Adipocyte (in vitro differentiated cells): ENCODE data around the gene UTF1.

Experiments
- DNase-seq: peaks from one replicate; pipeline ENCODE4 v3.0.0-alpha.2; 2015; ENCODE audit warnings: low read depth
- H3K27me3 ChIP-seq: replicated peaks from 2 replicates; pipeline ENCODE4 v1.7.0; 2013; ENCODE audit warnings: mild to moderate bottlenecking, low read length, moderate library complexity; ENCODE audit not compliant: control insufficient read depth, insufficient read depth
- H3K36me3 ChIP-seq: 2 replicates; pipeline ENCODE4 v1.7.0; 2013; ENCODE audit warnings: low read length, mild to moderate bottlenecking, moderate library complexity; ENCODE audit not compliant: control insufficient read depth, insufficient read depth, severe bottlenecking
- H3K4me1 ChIP-seq: 2 replicates; pipeline ENCODE4 v1.7.0; 2013; ENCODE audit warnings: mild to moderate bottlenecking, low read length, moderate library complexity; ENCODE audit not compliant: control insufficient read depth, insufficient read depth
- H3K4me3 ChIP-seq: 2 replicates; pipeline ENCODE4 v1.7.0; 2013; ENCODE audit warnings: mild to moderate bottlenecking, low read length, moderate library complexity
- H3K9ac ChIP-seq: 2 replicates; pipeline ENCODE4 v1.7.0; 2013; ENCODE audit warnings: mild to moderate bottlenecking, low read length, moderate library complexity
- H3K9me3 ChIP-seq: 2 replicates; pipeline ENCODE4 v1.7.0; 2013; ENCODE audit warnings: mild to moderate bottlenecking, low read length, moderate library complexity; ENCODE audit not compliant: control insufficient read depth

UTF1 gene

GRCh38 chr10:133204226-133205015, 25.6 kb upstream of the UTF1 start:
- H3K9me3 ChIP-seq: no peaks in the 10 kb centered on the region
- no peak for DNase-seq
- no peak overlapping the region for H3K9ac ChIP-seq
- no peak overlapping the region for H3K4me3 ChIP-seq
- H3K27me3 ChIP-seq: no peaks in the 10 kb centered on the region
- no peaks in the 10 kb centered on the region for H3K36me3 ChIP-seq
- H3K4me1 ChIP-seq: no peaks in the 10 kb centered on the region

- Histone ChIP-seq H3K4me1 (no peaks in the 10 kb centered on the region), H3K9ac (no peak overlapping the region), H3K4me3 (no peak overlapping the region), H3K9me3 (no peaks in the 10 kb centered on the region), H3K36me3 (no peaks in the 10 kb centered on the region), H3K27me3 (no peaks in the 10 kb centered on the region)
- DNase-seq: no peak
Measured at GRCh38 chr10:133205146-133205545, 24.9 kb upstream of the UTF1 start.

GRCh38 chr10:133206356-133207040, 23.5 kb upstream of the UTF1 start:
- Histone ChIP-seq H3K9ac (no peak overlapping the region), H3K4me3 (no peak overlapping the region), H3K4me1 (no peaks in the 10 kb centered on the region), H3K27me3 (no peaks in the 10 kb centered on the region), H3K36me3 (no peaks in the 10 kb centered on the region), H3K9me3 (no peaks in the 10 kb centered on the region)
- DNase-seq: no peak

- no peaks in the 10 kb centered on the region for H3K4me1 ChIP-seq
- H3K36me3 ChIP-seq: no peaks in the 10 kb centered on the region
- H3K27me3 ChIP-seq: no peaks in the 10 kb centered on the region
- DNase-seq: no peak
- no peak overlapping the region for H3K9ac ChIP-seq
- no peaks in the 10 kb centered on the region for H3K9me3 ChIP-seq
- H3K4me3 ChIP-seq: no peak overlapping the region
Measured at GRCh38 chr10:133207041-133207600, 22.9 kb upstream of the UTF1 start.

- Histone ChIP-seq H3K4me1 (no peaks in the 10 kb centered on the region), H3K27me3 (no peaks in the 10 kb centered on the region), H3K9ac (no peak overlapping the region), H3K9me3 (no peaks in the 10 kb centered on the region), H3K4me3 (no peak overlapping the region), H3K36me3 (no peaks in the 10 kb centered on the region)
- no peak for DNase-seq
Measured at GRCh38 chr10:133207627-133208026, 22.4 kb upstream of the UTF1 start.

- H3K9ac ChIP-seq: no peak overlapping the region
- no peak overlapping the region for H3K4me3 ChIP-seq
- no peaks in the 10 kb centered on the region for H3K27me3 ChIP-seq
- H3K4me1 ChIP-seq: no peaks in the 10 kb centered on the region
- H3K9me3 ChIP-seq: no peaks in the 10 kb centered on the region
- DNase-seq: no peak
- H3K36me3 ChIP-seq: no peaks in the 10 kb centered on the region
Measured at GRCh38 chr10:133208466-133208865, 21.6 kb upstream of the UTF1 start.

- H3K4me1 ChIP-seq: no peaks in the 10 kb centered on the region
- H3K9ac ChIP-seq: no peak overlapping the region
- H3K36me3 ChIP-seq: no peaks in the 10 kb centered on the region
- no peak overlapping the region for H3K4me3 ChIP-seq
- no peaks in the 10 kb centered on the region for H3K27me3 ChIP-seq
- no peaks in the 10 kb centered on the region for H3K9me3 ChIP-seq
- no peak for DNase-seq
Measured at GRCh38 chr10:133209117-133209516, 20.9 kb upstream of the UTF1 start.

- Histone ChIP-seq H3K4me1 (no peaks in the 10 kb centered on the region), H3K9me3 (no peaks in the 10 kb centered on the region), H3K4me3 (no peak overlapping the region), H3K36me3 (no peaks in the 10 kb centered on the region), H3K27me3 (no peaks in the 10 kb centered on the region), H3K9ac (no peak overlapping the region)
- DNase-seq: no peak
Measured at GRCh38 chr10:133209641-133210040, 20.4 kb upstream of the UTF1 start.

- no peaks in the 10 kb centered on the region for H3K9me3 ChIP-seq
- H3K4me1 ChIP-seq: no peaks in the 10 kb centered on the region
- no peak overlapping the region for H3K4me3 ChIP-seq
- no peak for DNase-seq
- H3K9ac ChIP-seq: no peak overlapping the region
- H3K27me3 ChIP-seq: no peaks in the 10 kb centered on the region
- no peaks in the 10 kb centered on the region for H3K36me3 ChIP-seq
Measured at GRCh38 chr10:133210398-133211140, 19.4 kb upstream of the UTF1 start.

- DNase-seq: no peak
- Histone ChIP-seq H3K9ac (no peak overlapping the region), H3K27me3 (no peaks in the 10 kb centered on the region), H3K4me3 (no peak overlapping the region), H3K4me1 (no peaks in the 10 kb centered on the region), H3K36me3 (no peaks in the 10 kb centered on the region), H3K9me3 (no peaks in the 10 kb centered on the region)
Measured at GRCh38 chr10:133211141-133211830, 18.7 kb upstream of the UTF1 start.
